Measurements from ENCODE around the gene CFH.

DNA sequence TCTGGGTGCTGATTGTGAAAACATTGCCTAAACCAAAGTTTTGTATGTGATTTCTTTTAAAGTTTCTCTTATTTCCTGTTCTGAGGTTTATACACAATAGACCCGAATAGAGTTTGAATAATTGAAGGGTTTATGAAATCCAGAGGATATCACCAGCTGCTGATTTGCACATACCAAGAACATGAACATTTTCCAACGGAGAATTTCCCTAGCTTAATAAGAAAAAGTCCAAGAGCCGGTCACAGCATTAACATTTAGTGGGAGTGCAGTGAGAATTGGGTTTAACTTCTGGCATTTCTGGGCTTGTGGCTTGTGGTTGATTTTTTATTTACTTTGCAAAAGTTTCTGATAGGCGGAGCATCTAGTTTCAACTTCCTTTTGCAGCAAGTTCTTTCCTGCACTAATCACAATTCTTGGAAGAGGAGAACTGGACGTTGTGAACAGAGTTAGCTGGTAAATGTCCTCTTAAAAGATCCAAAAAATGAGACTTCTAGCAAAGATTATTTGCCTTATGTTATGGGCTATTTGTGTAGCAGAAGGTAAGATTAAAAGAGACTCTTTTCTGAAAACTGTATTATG lies at the start of gene CFH:
- TF ChIP-seq EZH2 (IDR thresholded peaks at IDR 0.05) (no peak), POLR2AphosphoS5 (IDR thresholded peaks at IDR 0.05; ENCODE audit: borderline replicate concordance, low read depth, low read length) (no peak; the same call in 1 of the 2 replicates)
